ENCODE data around the gene PHF2.

The PHF2 gene

GRCh38 chr9:93557366-93558137 is 18.8 kb upstream of the PHF2 start:
- no peak for FAIRE-seq
- no peak for TF ChIP-seq POLR2A (IDR thresholded peaks at IDR 0.05; ENCODE audit: low read depth, low read length)

DNA sequence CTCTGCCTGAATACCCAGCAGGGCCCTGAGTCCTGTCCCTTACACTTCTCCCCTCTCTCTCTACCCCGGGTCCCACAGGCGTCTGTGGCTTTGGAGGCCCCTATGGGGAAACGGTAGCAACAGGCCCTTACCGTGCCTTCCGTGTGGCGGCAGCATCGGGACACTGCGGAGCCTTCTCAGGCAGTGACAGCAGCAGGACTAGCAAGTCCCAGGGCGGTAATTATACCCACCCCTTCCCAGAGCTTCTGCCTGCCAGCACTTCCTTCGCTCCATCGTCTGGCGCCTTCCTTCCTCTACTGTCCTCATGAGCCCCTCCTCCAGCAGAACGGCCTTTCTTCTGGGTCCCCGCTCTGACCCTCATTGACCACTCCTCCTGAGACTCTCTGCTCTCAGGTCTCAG is 17.9 kb upstream of the PHF2 start:
- no peak for FAIRE-seq
- TF ChIP-seq POLR2A (IDR thresholded peaks at IDR 0.05; ENCODE audit: low read depth, low read length), result no peak
- no peak for DNase-seq (ENCODE audit: insufficient read length, low spot score)

More at GRCh38 chr9:93557366-93558137, 18.8 kb upstream of the PHF2 start:
- no peak for DNase-seq (ENCODE audit: insufficient read length, low spot score)

GRCh38 chr9:93560991-93561390 is 15.4 kb upstream of the PHF2 start:
- FAIRE-seq, result no peak
- TF ChIP-seq POLR2A (IDR thresholded peaks at IDR 0.05; ENCODE audit: low read depth, low read length), result no peak
- DNase-seq (ENCODE audit: insufficient read length, low spot score), result no peak

- no peak for TF ChIP-seq POLR2A (IDR thresholded peaks at IDR 0.05; ENCODE audit: low read depth, low read length)
- FAIRE-seq (no peak), DNase-seq (ENCODE audit: insufficient read length, low spot score) (no peak)
These were observed 14.2 kb upstream of the PHF2 start for GRCh38 chr9:93562157-93562556.

GRCh38 chr9:93565089-93565488 is 11.3 kb upstream of the PHF2 start:
- DNase-seq (ENCODE audit: insufficient read length, low spot score) (no peak), FAIRE-seq (peak; percentile 85)
- no peak for TF ChIP-seq POLR2A (IDR thresholded peaks at IDR 0.05; ENCODE audit: low read depth, low read length)

GRCh38 chr9:93566408-93567270 is 9.7 kb upstream of the PHF2 start:
- DNase-seq (ENCODE audit: insufficient read length, low spot score) (peak; percentile 96), FAIRE-seq (peak; percentile 95)
- TF ChIP-seq POLR2A (IDR thresholded peaks at IDR 0.05; ENCODE audit: low read depth, low read length), result peak; percentile 65; the same call in 1 of the 2 replicates

GRCh38 chr9:93567271-93567959 is 9.0 kb upstream of the PHF2 start:
- no peak for TF ChIP-seq POLR2A (IDR thresholded peaks at IDR 0.05; ENCODE audit: low read depth, low read length)
- DNase-seq (ENCODE audit: insufficient read length, low spot score) (no peak), FAIRE-seq (no peak)

DNA sequence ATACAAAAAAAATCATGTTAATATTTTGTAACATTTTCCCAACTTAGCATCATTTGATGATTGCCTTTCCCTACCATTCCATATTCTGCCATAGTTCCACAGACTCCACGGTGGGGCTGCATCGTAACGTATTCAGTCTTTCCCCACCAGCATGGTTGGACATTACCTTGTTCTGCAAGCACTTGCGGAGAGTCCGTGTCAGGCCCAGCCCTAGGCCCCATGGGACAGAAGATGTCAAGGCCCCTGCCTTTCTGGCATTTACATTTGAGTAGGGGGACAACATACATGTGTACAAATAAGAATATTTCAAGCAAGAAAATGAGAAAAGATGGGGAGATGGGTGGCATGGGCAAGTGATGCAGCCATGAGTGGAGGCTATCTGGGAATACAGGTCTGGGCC is 8.2 kb upstream of the PHF2 start:
- no peak for FAIRE-seq
- no peak for TF ChIP-seq POLR2A (IDR thresholded peaks at IDR 0.05; ENCODE audit: low read depth, low read length)

DNA sequence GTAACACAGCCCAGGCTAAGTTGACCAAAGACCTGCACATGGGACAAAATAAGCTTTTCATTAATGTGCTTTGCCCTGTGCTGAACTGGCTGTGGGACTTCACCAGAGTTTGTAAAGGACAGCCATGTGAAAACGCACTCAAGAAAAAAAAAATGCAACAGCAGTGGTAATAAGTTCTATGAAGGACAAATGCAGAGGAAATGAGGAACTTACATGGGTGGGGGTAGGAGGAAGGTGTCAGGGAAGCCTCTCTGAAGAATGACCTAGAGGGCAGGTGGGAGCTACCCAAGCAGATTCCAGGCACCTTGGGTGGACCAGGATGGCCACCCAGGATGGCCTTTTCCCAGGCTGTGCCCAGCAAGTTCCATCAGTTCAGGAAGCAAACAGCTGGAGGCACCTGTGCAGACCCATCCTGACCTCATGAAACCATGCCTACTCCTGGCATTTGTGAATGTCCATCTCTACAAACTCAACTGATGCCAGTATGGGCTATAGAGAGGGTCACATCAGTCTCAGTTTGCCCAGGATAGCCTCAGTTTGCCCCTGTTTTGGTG is 6.7 kb upstream of the PHF2 start:
- FAIRE-seq, result no peak

More for the DNA sequence above, 8.2 kb upstream of the PHF2 start:
- no peak for DNase-seq (ENCODE audit: insufficient read length, low spot score)

GRCh38 chr9:93572221-93572620 is 4.2 kb upstream of the PHF2 start:
- FAIRE-seq (no peak), DNase-seq (ENCODE audit: insufficient read length, low spot score) (no peak)
- TF ChIP-seq POLR2A (IDR thresholded peaks at IDR 0.05; ENCODE audit: low read depth, low read length), result no peak

More for the DNA sequence above, 6.7 kb upstream of the PHF2 start:
- DNase-seq (ENCODE audit: insufficient read length, low spot score), result no peak
- TF ChIP-seq POLR2A (IDR thresholded peaks at IDR 0.05; ENCODE audit: low read depth, low read length), result no peak

DNA sequence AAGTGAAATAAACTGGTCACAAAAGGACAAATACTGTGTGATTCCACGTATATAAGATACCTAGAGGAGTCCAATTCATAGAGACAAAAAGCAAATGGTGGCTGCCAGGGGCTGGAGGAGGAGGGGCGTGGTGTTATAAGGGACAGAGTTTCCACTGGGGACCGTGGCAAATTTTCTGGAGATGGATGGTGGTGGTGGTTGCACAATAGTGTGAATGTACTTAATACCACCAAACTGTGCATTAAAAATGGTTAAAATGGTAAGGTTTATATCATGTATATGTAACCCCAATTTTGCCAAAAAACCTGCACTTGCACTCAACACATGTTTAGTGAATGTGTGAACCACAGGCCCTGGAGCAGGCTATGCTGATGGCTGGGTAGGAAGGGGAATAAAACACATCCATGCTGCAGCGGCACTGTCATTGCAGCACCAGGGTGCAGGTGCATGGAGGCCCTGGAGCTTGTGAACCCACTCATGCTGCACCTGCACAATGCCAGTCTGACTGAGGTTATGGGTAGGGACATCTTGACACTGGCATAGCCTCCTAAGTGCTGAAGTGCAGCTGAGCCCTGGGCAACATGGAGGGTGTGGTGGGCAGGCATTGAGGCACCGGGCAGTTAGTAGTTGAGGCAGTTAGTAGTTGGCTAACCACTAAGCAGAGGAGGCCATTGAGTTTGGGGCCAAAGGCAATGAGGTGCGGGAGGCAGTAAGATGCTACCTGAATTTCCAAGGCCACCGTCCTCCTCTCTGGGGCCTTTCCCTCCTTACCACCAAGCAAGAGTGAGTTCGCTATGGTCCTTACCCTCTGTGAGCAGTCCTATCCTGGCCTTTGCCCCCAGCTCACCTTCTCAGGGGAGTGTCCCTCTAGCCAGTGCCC is 3.5 kb upstream of the PHF2 start:
- no peak for TF ChIP-seq POLR2A (IDR thresholded peaks at IDR 0.05; ENCODE audit: low read depth, low read length)
- DNase-seq (ENCODE audit: insufficient read length, low spot score), result no peak
- FAIRE-seq, result no peak

DNA sequence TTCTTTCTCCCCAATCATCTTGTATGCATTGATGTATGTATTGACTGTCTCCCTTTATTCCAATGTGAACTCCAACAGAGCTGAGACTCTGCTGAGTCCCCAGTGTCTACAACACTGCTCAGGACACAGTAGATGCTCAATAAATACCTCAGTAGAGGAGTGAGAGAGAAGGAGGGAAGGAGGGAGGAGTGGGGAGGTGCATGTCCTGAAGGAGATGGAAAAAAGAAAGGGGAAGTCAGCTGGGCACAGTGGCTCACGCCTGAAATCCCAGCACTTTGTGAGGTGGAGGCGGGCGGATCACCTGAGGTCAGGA is 2.9 kb upstream of the PHF2 start:
- TF ChIP-seq POLR2A (IDR thresholded peaks at IDR 0.05; ENCODE audit: low read depth, low read length), result no peak
- no peak for DNase-seq (ENCODE audit: insufficient read length, low spot score)
- no peak for FAIRE-seq

Measured in H54 (cell line).